ENCODE measurements around the gene TBC1D2.

The TBC1D2 gene, protein sequence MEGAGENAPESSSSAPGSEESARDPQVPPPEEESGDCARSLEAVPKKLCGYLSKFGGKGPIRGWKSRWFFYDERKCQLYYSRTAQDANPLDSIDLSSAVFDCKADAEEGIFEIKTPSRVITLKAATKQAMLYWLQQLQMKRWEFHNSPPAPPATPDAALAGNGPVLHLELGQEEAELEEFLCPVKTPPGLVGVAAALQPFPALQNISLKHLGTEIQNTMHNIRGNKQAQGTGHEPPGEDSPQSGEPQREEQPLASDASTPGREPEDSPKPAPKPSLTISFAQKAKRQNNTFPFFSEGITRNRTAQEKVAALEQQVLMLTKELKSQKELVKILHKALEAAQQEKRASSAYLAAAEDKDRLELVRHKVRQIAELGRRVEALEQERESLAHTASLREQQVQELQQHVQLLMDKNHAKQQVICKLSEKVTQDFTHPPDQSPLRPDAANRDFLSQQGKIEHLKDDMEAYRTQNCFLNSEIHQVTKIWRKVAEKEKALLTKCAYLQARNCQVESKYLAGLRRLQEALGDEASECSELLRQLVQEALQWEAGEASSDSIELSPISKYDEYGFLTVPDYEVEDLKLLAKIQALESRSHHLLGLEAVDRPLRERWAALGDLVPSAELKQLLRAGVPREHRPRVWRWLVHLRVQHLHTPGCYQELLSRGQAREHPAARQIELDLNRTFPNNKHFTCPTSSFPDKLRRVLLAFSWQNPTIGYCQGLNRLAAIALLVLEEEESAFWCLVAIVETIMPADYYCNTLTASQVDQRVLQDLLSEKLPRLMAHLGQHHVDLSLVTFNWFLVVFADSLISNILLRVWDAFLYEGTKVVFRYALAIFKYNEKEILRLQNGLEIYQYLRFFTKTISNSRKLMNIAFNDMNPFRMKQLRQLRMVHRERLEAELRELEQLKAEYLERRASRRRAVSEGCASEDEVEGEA
- 9.3 to 16.8 (median 11.1) reads per million in 3 donors for total RNA-seq

DNA sequence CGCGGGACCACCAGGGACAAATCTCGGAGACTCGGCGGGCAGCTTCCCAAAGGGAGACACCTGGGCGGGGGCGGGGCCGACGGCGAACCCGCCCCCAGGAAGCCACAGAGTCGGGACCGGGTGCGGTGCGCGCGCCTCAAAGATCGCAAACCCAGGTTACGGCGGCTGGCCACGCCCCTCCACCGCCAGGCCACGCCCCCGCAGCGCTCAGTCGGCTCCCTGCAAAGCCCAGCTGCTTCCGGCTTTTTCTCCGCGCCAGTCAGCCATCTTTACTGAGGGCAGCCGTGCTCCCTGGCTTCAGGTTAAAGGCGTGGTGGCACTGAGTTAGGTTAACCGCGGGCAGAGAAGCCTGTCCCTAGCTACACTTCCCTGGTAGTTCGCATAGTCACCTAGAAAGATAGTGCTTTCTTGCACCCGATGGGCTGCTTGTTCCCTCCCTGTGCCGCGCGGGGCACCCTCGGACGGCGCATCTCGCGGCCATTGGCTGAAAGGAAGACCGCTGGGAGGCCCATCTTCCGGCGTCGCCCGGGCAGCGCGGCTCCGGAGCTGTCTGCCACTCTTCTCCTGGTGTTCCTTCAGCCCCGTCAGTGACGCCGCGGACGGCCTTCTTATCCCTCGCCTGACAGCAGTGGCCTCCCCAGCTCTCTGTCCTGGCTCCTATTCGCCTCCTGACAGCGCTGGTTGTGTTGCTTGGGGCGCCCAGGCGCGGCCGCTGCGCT lies at the start of gene TBC1D2:
Gene TBC1D2, minus strand, starts transcription at position 72 of the 719 bp plus-strand sequence. CDS start 108 bp downstream, outside the sequence.
- no peaks in the 10 kb centered on the region for H3K36me3 ChIP-seq (ENCODE audit: control insufficient read depth, insufficient read depth, low read length)
- H3K4me1 ChIP-seq (ENCODE audit: control insufficient read depth, insufficient read depth, low read length, poor library complexity, severe bottlenecking): peaks cover 15% of the 10 kb centered on the region
- peak; percentile 94 to 96 (median 96) for DNase-seq
- H3K4me3 ChIP-seq (ENCODE audit: insufficient read depth, low read depth, low read length, poor library complexity, severe bottlenecking): peak within 1 kb of the TSS; percentile 90
- H3K9me3 ChIP-seq (ENCODE audit: control insufficient read depth, low read length): no peaks in the 10 kb centered on the region
- no peaks in the 10 kb centered on the region for H3K27me3 ChIP-seq (replicated peaks; ENCODE audit: control insufficient read depth, insufficient read depth, low read length, poor library complexity, severe bottlenecking)
- H3K27ac ChIP-seq (ENCODE audit: insufficient read depth, low read length, poor library complexity, severe bottlenecking): peak within 1 kb of the TSS; percentile 74

GRCh38 chr9:98304381-98304780 lies 48.9 kb upstream of the TBC1D2 start:
- H3K27ac ChIP-seq (ENCODE audit: insufficient read depth, low read length, poor library complexity, severe bottlenecking): no peak overlapping the region
- no peaks in the 10 kb centered on the region for H3K9me3 ChIP-seq (ENCODE audit: control insufficient read depth, low read length)
- no peak overlapping the region for H3K4me3 ChIP-seq (ENCODE audit: insufficient read depth, low read depth, low read length, poor library complexity, severe bottlenecking)
- no peaks in the 10 kb centered on the region for H3K36me3 ChIP-seq (ENCODE audit: control insufficient read depth, insufficient read depth, low read length)
- no peaks in the 10 kb centered on the region for H3K4me1 ChIP-seq (ENCODE audit: control insufficient read depth, insufficient read depth, low read length, poor library complexity, severe bottlenecking)
- no peak for DNase-seq
- H3K27me3 ChIP-seq (replicated peaks; ENCODE audit: control insufficient read depth, insufficient read depth, low read length, poor library complexity, severe bottlenecking): no peaks in the 10 kb centered on the region

DNA sequence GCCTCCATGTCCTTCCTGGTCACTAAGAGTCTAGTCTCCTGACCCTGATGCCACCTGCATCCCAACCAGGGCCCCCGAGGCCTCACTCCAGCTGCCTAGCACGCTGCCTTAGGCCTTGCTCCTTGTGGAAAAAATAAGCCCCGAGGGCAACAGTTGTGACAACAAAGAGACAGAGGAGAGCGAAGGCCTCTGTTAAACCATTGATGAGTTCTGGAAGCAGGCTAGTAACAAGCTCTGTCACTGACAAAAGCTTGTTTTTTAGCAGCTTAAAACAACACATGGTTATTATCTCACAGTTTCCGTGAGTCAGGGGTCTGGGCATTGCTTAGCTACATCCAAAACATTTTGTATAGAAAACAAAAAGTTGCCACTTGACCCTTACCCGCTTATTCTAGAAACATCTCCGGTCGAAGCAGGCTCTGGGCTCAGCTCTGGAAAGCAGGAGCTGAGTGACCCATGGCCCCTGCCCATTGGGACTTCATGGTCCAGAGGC lies 48.2 kb upstream of the TBC1D2 start:
- Histone ChIP-seq H3K9me3 (ENCODE audit: control insufficient read depth, low read length) (no peaks in the 10 kb centered on the region), H3K27ac (ENCODE audit: insufficient read depth, low read length, poor library complexity, severe bottlenecking) (no peak overlapping the region), H3K4me1 (ENCODE audit: control insufficient read depth, insufficient read depth, low read length, poor library complexity, severe bottlenecking) (no peaks in the 10 kb centered on the region), H3K36me3 (ENCODE audit: control insufficient read depth, insufficient read depth, low read length) (no peaks in the 10 kb centered on the region), H3K27me3 (replicated peaks; ENCODE audit: control insufficient read depth, insufficient read depth, low read length, poor library complexity, severe bottlenecking) (no peaks in the 10 kb centered on the region), H3K4me3 (ENCODE audit: insufficient read depth, low read depth, low read length, poor library complexity, severe bottlenecking) (no peak overlapping the region)
- DNase-seq: no peak

- H3K4me3 ChIP-seq (ENCODE audit: insufficient read depth, low read depth, low read length, poor library complexity, severe bottlenecking): no peak overlapping the region
- H3K27me3 ChIP-seq (replicated peaks; ENCODE audit: control insufficient read depth, insufficient read depth, low read length, poor library complexity, severe bottlenecking): no peaks in the 10 kb centered on the region
- no peak overlapping the region for H3K27ac ChIP-seq (ENCODE audit: insufficient read depth, low read length, poor library complexity, severe bottlenecking)
- no peaks in the 10 kb centered on the region for H3K4me1 ChIP-seq (ENCODE audit: control insufficient read depth, insufficient read depth, low read length, poor library complexity, severe bottlenecking)
- H3K36me3 ChIP-seq (ENCODE audit: control insufficient read depth, insufficient read depth, low read length): no peaks in the 10 kb centered on the region
- no peaks in the 10 kb centered on the region for H3K9me3 ChIP-seq (ENCODE audit: control insufficient read depth, low read length)
- DNase-seq: no peak
Measured at GRCh38 chr9:98302938-98303632, 47.6 kb upstream of the TBC1D2 start.

DNA sequence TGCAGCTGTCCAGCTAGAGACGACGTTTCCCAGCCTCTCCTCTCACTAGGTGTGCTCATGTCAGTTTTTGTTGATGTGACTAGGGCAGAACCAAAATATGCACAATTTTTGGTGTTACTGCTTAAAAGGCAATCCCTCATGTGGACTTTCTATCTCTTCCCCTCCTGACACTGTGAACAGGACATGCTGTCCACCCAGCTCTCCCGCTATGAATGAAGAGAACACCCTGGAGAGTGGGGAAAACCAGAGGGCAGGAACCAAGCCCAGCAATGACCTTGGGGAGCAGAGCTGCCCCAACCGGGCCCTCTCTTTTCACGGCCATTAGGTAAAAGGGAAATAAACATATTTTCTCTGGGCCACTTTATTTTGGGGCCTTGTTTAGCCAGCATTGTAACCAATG lies 46.7 kb upstream of the TBC1D2 start:
- no peaks in the 10 kb centered on the region for H3K36me3 ChIP-seq (ENCODE audit: control insufficient read depth, insufficient read depth, low read length)
- DNase-seq: no peak
- no peaks in the 10 kb centered on the region for H3K9me3 ChIP-seq (ENCODE audit: control insufficient read depth, low read length)
- H3K4me1 ChIP-seq (ENCODE audit: control insufficient read depth, insufficient read depth, low read length, poor library complexity, severe bottlenecking): no peaks in the 10 kb centered on the region
- H3K4me3 ChIP-seq (ENCODE audit: insufficient read depth, low read depth, low read length, poor library complexity, severe bottlenecking): no peak overlapping the region
- no peaks in the 10 kb centered on the region for H3K27me3 ChIP-seq (replicated peaks; ENCODE audit: control insufficient read depth, insufficient read depth, low read length, poor library complexity, severe bottlenecking)
- H3K27ac ChIP-seq (ENCODE audit: insufficient read depth, low read length, poor library complexity, severe bottlenecking): no peak overlapping the region

DNA sequence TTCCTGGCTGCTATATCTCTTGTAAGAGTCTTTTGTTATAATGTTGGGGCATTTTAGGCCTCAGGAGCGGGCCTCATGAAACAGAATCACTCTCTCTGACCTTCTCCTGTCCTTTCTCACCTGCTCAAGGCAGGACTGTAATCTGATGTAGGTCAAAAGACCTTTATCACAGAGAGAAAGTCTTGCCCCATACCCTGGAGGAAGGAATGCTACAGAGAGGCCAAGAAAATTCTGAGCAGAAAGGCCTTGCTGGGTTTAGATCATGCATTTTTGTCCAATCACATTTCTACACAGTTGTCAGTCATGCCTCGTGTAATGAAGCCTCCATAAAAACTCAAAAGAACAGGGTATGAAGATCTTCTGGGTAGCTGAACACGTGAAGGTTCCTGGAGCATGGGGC lies 45.2 kb upstream of the TBC1D2 start:
- Histone ChIP-seq H3K4me1 (ENCODE audit: control insufficient read depth, insufficient read depth, low read length, poor library complexity, severe bottlenecking) (no peaks in the 10 kb centered on the region), H3K9me3 (ENCODE audit: control insufficient read depth, low read length) (no peaks in the 10 kb centered on the region), H3K27me3 (replicated peaks; ENCODE audit: control insufficient read depth, insufficient read depth, low read length, poor library complexity, severe bottlenecking) (no peaks in the 10 kb centered on the region), H3K27ac (ENCODE audit: insufficient read depth, low read length, poor library complexity, severe bottlenecking) (no peak overlapping the region), H3K4me3 (ENCODE audit: insufficient read depth, low read depth, low read length, poor library complexity, severe bottlenecking) (no peak overlapping the region), H3K36me3 (ENCODE audit: control insufficient read depth, insufficient read depth, low read length) (no peaks in the 10 kb centered on the region)
- DNase-seq: no peak

DNA sequence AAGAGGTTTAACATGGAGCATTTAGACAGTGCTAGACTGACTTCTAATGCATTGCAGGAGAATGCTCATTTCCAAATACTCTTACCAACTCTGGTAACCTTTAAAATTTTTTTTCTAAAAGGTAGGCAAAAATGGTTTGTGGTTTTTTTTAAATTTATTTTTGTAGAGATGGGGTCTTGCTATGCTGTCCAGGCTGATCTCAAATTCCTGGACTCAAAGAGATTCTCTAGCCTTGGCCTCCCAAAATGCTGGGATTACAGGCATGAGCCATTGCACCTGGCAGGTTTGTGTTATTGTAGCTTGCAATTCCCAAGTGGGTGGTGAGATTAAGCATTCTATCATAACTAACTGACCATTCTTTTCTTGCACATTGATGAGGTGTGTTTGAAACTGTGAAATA lies 43.0 kb upstream of the TBC1D2 start:
- no peaks in the 10 kb centered on the region for H3K9me3 ChIP-seq (ENCODE audit: control insufficient read depth, low read length)
- no peaks in the 10 kb centered on the region for H3K36me3 ChIP-seq (ENCODE audit: control insufficient read depth, insufficient read depth, low read length)
- no peak for DNase-seq
- H3K27ac ChIP-seq (ENCODE audit: insufficient read depth, low read length, poor library complexity, severe bottlenecking): no peak overlapping the region
- no peaks in the 10 kb centered on the region for H3K4me1 ChIP-seq (ENCODE audit: control insufficient read depth, insufficient read depth, low read length, poor library complexity, severe bottlenecking)
- H3K27me3 ChIP-seq (replicated peaks; ENCODE audit: control insufficient read depth, insufficient read depth, low read length, poor library complexity, severe bottlenecking): no peaks in the 10 kb centered on the region
- no peak overlapping the region for H3K4me3 ChIP-seq (ENCODE audit: insufficient read depth, low read depth, low read length, poor library complexity, severe bottlenecking)

GRCh38 chr9:98295824-98296223 lies 40.4 kb upstream of the TBC1D2 start:
- no peaks in the 10 kb centered on the region for H3K27me3 ChIP-seq (replicated peaks; ENCODE audit: control insufficient read depth, insufficient read depth, low read length, poor library complexity, severe bottlenecking)
- no peak for DNase-seq
- H3K9me3 ChIP-seq (ENCODE audit: control insufficient read depth, low read length): no peaks in the 10 kb centered on the region
- H3K27ac ChIP-seq (ENCODE audit: insufficient read depth, low read length, poor library complexity, severe bottlenecking): no peak overlapping the region
- H3K36me3 ChIP-seq (ENCODE audit: control insufficient read depth, insufficient read depth, low read length): no peaks in the 10 kb centered on the region
- H3K4me1 ChIP-seq (ENCODE audit: control insufficient read depth, insufficient read depth, low read length, poor library complexity, severe bottlenecking): no peaks in the 10 kb centered on the region
- H3K4me3 ChIP-seq (ENCODE audit: insufficient read depth, low read depth, low read length, poor library complexity, severe bottlenecking): no peak overlapping the region

- no peak for DNase-seq
- Histone ChIP-seq H3K4me1 (ENCODE audit: control insufficient read depth, insufficient read depth, low read length, poor library complexity, severe bottlenecking) (no peaks in the 10 kb centered on the region), H3K36me3 (ENCODE audit: control insufficient read depth, insufficient read depth, low read length) (no peaks in the 10 kb centered on the region), H3K27ac (ENCODE audit: insufficient read depth, low read length, poor library complexity, severe bottlenecking) (no peak overlapping the region), H3K4me3 (ENCODE audit: insufficient read depth, low read depth, low read length, poor library complexity, severe bottlenecking) (no peak overlapping the region), H3K9me3 (ENCODE audit: control insufficient read depth, low read length) (no peaks in the 10 kb centered on the region), H3K27me3 (replicated peaks; ENCODE audit: control insufficient read depth, insufficient read depth, low read length, poor library complexity, severe bottlenecking) (peaks cover 2% of the 10 kb centered on the region)
Measured at GRCh38 chr9:98291820-98292219, 36.4 kb upstream of the TBC1D2 start.
